ENCODE data around the gene CHST12.
"Not testable (repeated sequence)": the region's sequence is repeated elsewhere in the genome, so short reads cannot be mapped to it uniquely, and the experiment has no call there.

The CHST12 gene

DNA sequence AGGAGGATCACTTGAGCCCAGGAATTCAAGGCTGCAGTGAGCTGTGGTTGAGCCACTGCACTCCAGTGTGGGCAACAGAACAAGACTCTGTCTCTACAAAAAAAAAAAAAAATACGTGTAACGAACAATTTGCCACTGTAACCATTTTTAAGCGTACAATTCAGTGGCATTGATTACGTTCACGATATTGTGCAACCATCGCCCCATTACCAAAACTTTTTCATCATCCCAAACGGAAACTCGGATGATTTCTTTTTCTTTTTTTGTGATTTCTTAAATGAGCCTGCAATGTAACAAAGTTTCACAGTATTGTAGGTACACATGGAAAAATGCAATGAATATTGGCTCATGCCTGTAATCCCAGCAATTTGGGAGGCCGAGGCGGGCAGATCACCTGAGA is 63.3 kb downstream of the CHST12 start:
- no peak for DNase-seq

DNA sequence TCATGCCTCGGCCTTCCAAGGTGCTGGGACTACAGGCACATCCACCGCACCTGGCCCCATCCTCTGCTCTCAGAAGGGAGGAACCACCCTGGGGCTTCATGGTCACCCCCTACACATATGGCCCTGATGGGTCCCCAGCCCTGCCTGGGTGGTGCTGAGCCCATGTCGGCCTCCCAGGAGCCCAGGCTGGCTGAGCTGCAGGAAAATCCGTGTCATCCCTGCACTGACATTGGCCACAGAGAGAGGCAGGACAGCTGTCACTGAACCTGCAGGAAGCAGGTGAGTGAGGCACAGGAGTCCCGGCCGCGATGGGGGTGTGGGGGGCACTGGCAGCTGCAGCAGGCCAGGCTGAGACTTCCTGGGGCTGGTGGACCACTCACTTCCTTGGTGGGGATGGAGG is 64.8 kb downstream of the CHST12 start:
- DNase-seq, result peak; percentile 4

DNA sequence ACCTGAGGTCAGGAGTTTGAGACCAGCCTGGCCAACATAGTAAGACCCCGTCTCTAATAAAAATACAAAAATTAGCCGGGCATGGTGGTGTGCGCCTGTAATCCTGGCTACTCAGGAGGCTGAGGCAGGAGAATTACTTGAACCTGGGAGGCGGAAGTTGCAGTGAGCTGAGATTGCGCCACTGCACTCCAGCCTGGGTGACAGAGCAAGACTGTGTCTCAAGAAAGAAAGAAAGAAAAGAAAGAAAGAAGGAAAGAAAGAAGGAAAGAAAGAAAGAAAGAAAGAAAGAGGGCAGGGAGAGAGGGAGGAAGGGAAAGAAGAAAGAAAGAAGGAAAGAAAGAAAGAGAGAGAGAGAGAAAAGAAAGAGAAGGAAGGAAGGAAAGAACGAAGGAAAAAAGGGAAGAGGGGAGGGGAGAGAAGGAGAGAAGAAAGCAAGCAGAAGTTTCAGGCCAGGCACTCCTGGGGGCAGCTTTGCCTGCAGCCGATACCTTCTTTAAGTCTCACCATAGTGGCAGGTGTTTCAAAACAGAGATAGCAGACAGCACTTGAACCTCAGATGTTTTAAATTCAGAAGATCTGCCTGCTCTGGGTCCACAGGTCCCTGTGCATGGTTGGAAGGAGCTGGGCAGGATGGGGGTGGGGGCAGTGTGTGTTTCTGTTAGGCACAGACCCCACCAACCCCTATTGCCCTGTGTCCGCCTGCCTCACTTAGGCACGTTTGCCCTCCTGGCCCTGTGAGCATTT is 66.2 kb downstream of the CHST12 start:
- not testable (repeated sequence) for DNase-seq

DNA sequence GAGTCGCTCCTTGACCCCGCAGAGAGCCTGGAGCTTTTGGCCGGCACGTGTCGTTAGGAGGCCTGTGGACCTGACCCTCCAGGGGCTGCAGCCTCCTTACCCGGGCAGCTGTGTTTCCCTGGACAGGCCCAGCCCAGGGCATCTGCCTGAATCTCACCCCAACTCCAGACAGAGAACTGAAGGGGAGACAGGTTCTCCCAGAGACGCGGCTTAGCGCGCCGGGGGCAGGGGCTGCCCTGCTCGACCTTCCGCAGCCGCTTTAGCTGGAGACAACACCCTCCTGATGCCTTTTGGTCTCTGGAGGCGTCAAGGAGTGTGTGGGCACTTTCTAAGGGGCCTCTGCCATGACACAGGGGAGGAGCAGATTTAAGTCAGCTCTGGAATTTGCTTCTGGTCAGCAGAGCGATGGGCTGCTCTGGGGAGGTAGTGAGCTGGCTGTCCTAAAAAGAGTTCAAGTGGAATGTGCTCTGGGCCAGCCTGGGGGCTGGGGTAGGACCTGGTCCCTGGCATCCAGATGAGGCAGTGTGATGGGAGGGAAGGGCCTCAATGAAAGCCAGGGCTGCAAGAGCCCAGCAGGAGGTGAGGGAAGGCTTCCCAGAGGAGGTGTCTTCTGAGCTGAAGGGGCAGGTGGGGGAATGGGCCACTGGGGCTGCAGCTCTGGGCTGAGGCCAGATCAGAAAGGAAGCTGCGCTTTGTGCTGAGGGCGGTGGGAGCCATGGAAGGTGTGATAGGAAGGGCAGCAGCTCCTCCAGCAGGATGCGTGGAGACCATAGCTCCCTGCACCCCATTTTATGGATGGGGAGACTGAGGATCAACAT is 67.0 kb downstream of the CHST12 start:
- peak; percentile 18 for DNase-seq

DNA sequence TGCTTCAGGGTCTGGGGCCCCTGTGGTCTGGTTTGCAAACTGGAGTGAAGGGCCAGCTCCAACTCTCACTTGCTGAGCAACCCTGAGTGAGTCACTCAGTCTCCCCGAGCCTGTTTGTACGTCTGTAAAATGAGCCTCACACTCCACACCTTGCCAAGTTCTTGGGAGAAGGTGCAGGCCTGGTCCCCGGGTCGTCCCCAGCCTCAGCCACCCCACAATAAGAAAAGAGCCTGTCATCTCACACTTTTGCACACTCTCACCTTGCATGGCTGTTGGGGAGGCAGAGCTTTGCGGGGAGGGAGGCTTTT is 67.6 kb downstream of the CHST12 start:
- peak; percentile 33 for DNase-seq

DNA sequence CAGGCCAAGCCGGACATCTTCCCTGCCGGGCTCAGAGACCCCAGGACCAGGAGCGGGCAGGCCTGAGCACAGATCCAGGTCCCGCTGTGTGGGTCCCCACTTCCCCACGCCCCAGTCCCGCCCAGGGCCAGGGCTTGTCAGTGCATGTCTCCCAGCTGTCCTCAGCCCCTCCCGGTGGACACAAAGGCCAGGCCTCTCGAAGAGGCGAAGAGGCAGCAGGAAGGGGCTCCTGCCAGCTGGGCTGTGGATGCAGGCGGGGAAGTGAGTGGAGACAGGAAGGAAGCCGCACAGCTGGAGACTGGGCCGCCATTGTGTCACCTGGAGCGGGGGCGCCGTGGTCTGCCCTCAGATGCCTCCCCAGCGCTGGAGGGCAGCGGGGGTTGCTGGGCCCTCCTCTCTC is 68.0 kb downstream of the CHST12 start:
- DNase-seq, result peak; percentile 60

DNA sequence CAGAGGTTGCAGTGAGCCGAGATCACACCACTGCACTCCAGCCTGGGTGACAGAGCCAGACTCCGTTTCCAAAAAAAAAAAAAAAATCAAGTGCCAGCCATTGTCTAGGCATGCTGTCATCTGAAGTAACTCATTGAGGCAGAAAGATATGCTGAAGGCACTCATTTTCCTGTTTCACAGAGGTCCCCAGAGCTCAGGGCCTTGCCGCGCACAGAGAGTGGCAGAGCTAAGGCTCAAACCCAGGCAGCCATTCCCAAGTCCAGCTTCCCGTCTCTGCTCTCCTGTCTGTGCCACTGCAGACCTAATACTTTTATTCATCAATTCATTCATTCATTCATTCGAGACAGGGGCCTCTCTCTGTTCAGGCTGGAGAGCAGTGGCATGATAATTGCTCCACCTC is 69.3 kb downstream of the CHST12 start:
- peak; percentile 56 for DNase-seq

DNA sequence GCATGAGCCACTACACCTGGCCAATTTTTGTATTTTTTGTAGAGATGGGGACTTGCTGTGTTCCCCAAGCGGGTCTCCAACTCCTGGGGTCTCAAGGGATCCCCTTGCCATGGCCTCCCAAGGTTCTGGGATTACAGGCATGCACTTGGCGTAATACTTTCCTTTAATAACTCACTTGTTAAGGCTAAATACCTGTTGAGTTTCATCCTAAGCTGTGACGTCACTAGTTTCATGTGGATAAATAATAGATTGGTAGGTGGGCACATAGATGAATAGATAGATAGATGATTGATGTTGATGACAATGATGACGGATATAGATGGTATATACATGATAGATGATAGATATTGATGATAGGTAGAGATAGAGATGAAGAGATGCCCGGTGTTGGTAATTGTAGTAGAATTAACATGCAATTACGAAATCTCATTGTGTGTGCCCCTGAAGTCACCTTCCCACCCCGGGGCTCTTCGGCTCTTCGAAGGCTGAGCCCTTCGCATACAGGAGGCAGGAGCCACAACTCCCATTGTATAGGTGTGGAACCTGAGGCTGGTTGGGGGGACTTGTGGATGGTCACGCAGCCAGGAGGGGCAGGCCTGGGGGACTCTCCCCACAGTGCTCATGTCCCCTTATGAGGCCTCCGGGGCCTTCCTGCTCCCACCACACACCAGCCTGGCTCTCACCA is 70.2 kb downstream of the CHST12 start:
- peak; percentile 24 for DNase-seq

DNA sequence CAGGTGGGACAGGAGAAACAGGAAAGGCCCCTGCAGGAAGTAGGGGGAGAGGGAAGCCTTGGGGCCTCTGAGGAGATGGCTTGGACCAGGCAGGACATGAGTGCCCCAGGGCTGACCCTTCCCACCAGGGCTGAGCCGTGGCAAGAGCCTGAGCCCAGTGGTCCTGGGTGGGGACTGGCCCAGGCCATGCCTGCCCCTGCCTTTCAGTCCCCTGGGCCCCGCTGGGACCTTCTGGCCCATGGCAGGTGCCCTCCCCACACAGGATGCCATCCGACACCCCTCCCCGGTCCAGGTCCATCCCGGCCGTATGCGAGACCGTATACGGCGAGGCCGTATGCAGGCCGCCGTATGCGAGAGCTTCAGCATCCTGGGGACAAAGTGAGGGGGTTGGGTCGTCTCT is 70.8 kb downstream of the CHST12 start:
- peak; percentile 33 for DNase-seq

DNA sequence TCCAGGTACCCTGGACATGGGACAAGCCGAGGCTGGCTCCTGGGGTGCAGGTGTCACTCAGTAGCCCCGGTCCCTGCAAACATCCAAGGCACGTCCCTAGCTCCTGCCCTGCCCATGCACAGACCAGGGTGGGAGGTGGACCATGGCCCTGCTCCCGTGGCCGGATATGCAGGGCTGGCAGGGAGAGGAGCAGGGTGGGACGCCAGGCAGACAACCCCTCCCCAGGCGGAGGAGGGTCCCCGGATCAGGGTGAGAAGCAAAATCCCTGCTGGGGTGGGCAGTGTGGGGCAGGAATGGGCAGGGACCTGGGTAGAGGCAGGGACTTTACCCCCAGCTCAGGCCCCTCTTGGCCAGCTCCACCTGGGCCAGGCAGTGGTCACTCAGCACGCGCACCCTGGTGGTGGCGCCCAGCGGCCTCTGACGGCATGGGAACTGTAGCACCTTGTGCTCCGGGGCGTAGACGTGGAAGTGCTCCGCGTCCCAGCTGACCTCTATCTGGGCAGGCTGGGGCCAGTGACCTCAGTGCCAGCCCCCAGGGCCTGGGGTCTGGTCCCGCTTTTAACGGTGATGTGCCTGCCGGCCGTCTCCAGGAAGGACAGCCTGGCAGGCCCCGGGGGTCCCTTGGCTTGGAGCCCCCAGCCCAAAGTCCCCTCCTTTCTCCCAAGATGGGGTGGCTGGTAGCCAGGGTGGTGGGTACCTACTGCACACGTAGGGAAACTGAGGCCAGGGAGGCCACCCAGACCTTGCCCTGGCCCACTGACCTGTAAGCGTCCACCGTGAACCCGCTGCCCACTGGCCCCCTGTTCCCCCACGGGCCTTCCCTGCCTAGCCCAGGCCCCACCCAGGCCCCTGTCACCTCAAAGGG is 71.6 kb downstream of the CHST12 start:
- peak; percentile 29 for DNase-seq

DNA sequence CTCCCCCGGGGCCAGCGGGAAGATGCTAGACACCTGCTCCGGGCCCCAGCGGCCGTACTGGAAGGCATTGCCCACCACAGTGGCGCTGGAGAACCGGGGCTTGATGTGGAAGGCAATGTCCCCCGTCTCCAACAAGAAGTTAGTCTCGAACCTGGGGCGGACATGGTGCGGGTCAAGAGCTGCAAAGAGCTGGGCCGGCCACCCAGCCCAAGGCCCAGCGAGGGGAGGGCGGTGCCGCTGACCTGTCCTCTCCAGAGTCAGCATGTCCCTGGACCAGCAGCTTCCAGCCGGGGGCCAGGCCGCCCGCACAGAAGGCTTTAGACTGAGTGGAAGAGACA is 72.2 kb downstream of the CHST12 start:
- DNase-seq, result peak; percentile 12

DNA sequence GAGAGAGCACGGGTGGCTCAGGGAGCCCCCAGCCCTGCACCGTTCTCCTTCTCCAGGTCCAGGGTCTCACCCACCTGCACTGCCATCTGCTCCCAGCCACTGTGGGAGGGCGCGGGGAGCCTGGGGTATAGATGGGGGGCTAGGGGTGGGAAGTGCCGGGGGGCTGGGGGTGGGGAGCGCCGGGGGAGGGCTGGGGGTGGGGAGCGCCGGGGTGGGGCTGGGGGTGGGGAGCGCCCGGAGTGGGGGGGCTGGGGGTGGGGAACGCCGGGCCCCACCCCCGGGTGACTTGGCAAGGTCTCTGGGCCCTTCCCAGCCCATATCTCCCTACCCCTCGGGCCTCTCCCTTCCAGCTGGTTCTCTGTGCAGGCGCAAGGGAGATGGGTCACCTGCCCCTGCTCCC is 72.9 kb downstream of the CHST12 start, which contains the start of gene GRIFIN:
TSS of gene GRIFIN (minus strand) at position 101 of the 400 bp plus-strand sequence. CDS start at position 86, 15 bp downstream.
- DNase-seq, result no peak

DNA sequence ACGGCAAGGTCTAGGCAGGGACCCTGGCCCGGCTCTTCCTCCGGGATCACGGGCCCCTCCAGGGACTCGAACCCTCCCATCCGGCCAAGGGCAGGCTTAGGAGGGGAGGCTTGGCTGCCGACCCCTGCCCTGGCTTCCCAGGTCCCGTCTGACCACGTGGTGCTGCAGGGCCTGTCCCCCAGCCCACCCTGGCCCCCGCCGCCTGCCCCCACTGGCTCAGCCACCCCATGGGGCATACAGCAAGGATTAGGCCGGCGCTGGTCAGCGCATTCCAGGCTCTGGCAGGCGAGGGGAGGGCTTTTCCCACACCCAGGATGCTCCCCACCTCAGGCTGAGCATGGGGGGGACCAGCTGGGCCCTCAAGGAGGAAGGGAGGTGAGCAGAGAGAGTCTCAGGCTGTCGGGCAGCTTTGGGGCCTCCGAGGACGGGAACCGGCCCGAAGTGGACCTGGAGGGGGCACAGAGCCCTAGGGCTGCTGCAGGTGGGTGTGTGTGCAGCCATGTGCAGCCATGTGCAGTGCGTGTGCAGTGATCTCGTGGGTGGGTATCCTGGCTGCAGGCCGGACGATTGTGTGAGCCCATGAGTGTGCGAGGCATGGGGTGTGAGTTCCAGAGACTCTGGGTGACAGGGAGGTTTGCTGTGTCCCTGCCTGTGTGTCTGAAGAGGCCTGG is 73.5 kb downstream of the CHST12 start:
- DNase-seq, result peak; percentile 21

DNA sequence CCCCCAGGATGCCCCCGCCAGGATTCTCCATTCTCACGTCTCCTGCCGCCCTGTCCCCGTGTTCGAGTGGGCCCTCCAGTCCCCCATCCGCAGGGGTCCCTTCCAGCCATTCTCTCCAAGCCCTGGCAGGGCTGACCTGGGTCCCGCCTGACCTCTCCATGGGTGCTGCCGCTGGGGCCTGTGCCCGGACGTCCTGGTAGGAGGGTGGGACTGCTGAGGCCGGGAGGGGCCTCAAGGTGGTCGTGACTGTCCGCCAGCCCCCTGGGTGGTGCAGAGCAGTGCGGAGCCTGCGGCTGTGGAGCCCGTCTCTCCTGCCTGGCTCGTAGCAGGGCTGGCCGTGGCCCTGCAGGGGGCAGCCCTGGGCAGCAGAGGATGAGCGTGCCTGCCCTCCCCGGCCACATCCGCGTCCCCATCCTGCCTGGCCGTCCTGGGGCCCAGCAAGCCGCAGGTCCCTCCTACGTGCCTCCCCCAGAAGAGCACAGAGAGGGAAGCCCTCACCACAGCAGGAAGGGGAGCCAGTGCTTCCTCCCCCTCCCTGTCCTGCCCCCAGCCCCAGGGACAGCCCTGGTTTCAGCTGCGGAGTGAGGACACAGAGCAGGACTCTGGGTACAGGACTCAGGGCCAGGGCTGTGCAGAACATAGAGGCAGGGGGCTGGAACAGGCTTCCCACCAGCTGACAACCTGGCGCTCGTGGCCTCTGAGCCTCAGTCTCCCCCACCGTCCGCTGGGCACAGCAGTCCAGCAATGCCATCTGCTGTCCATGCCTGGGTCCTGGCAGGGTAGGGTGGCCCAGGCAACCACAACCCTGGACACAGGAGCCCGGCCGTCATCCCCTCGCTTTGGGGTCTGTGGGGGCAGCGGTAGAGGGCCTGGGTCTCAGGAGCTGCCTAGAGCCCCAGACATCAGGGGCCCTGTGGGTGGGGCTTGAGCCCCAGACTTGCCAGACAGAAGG is 74.3 kb downstream of the CHST12 start:
- peak; percentile 97 for DNase-seq

DNA sequence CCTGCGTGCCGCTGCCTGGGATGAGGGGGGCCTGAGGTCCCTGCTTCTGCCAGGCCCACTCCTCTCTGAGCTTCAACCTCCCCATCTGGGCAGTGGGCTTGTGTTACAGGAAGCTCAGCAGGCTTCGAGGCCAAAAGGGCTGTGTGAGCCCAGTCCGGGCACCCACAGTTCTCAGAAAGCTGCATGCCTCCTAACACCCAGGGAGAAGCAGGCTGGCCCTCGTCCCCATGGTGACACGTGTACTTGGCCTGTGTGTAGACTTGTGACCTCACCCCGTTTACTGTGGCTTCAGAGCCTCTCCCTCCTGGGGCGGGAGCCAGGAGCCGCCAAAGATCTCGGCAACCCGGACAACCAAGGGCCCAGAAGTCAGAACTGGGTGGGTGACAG is 75.0 kb downstream of the CHST12 start:
- peak; percentile 18 for DNase-seq

DNA sequence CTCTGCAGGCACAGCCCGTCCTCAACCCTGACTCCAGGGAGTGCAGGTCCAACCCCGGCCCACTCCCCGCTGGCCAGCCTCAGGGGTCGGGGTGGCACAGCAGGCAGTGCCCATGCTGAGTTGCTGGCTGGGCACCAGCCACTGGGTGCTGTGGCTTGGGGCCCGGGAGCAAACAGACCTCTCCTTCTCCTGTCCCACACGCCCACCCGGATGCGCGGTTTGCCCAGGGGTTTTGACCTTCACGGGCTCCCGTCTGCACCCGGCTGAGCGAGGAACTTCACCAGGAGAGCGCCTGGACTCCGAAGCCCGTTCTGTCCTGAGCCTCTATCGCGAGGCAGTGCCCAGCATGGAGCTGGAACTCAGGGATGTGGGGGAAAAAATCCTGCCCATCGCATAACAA is 75.4 kb downstream of the CHST12 start:
- DNase-seq, result peak; percentile 13

DNA sequence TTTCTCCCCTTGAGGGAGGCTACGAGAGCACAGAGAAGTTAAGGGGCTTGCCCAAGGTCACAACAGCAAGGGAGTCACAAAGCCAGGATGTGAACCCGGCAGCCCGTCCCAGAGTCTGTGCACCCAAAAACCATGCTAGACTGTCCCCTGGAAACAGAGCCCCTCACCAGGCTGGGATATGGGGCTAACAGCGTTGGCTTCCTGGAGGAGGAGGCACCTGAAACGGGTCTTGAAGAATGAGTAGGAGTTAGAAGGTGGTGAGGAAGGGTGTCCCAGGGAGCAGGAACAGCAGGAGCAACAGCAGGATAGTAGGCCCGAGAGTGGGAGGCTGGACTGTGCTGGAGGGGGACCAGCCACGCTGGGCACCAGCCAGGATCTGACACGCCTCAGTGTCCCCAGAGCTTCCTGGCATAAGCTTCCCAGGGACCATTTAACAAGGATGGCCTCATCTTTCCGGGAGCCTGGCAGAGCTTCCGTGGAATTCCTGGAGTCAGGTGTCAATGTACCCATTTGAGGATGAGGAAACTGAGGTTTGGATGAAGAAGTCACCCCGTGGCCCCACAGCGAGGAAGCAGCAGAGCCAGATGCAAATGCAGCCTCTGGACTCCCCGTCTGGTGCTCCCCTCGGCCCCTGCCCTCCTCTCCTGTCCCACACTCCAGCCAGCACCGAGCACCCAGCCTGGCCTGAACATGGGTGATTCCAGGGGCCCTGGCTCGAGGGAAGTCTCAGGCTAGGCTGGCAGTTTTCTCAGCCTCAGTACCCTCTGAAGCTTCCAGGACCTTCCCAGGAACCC is 76.1 kb downstream of the CHST12 start:
- no peak for DNase-seq

DNA sequence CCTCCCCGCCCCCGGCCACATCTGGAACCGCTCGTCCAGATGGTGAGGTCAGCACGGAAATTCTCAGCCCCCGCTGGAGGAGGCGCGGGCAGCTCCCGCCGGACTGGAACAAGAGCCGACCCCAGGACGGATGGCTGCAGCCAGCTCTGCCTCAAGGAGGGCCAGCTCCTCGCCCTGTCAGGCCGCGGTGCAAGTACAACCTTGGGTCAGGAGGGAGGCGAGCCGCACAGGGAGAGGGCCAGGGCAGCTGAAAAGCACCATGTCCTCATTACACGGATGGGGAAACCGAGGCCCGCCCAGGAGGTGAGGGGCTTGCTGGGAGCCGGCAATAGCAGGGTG is 76.6 kb downstream of the CHST12 start:
- DNase-seq, result no peak

DNA sequence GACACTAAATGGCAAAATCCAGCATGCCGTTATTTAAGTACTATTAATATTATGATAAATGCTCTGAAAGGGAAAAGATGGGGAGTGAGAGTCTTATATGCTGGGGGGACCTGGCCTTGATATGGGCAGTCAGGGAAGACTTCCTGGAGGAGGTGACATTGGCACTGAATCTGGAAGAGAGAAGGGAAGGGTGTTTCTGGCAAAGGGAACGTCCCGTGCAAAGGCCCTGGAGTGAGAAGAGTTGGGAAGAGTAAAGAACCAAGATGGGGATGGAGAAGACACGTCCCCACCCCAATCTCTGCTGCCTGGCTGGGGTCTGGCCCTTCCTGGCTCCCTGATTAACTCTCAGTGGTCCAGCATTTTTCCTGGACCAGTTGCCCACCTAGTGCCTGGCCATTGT is 77.8 kb downstream of the CHST12 start:
- no peak for DNase-seq

DNA sequence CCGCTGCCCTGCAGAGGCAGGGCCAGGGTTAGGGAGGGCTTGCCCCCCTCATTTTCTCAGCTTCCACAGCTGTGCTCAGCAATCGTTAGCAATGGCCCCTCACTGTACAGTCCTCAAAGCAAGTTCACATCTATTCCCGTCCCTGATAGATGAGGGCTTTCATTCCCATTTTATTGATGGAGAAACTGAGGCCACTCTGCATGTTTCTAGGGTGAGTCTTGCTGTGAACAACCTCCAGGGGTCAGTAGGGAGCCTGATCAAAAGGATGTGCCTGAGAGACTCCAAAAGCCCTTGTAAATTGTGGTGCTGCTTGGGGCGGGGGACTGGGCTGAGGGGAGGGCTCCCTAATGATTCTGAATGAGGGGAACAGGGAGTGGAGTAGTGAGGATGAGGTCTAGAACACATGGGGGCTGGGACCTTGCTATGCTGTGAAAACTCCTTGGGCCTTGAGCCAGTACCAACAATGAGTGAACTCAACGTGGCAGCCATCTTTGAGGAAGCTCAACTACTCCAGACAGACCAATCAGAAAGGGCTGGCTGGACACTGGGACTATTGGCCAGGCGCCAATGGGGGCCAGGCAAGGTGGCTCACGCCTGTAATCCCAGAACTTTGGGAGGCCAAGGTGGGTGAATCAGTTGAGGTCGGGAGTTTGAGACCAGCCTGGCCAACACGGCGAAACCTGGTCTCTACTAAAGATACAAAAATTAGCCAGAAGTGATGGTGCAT is 79.5 kb downstream of the CHST12 start:
- no peak for DNase-seq
